Erythroblast (primary cell): Measurements from ENCODE around the gene STT3A.
"Not testable (repeated sequence)": the region's sequence is repeated elsewhere in the genome, so short reads cannot be mapped to it uniquely, and the experiment has no call there.

Source experiments
- DNase-seq, 2 experiments: peaks; one replicate each; lab custom pipeline; 2025; lab: John Stamatoyannopoulos, UW
- GATA1 ChIP-seq: IDR thresholded peaks from 2 replicates; pipeline ENCODE4 v1.6.1; 2011; ENCODE audit warnings: low read depth, mild to moderate bottlenecking, control low read depth, low read length, moderate library complexity
- POLR2A ChIP-seq: IDR thresholded peaks from 2 replicates; pipeline ENCODE4 v1.6.1; 2011; ENCODE audit warnings: mild to moderate bottlenecking, low read length

The STT3A gene

GRCh38 chr11:125570952-125571351, 21.7 kb upstream of the STT3A start:
- TF ChIP-seq GATA1 (no peak), POLR2A (no peak)
- no peak for DNase-seq

- no peak for DNase-seq
Measured at GRCh38 chr11:125572916-125573315, 19.7 kb upstream of the STT3A start.

GRCh38 chr11:125577181-125577580, 15.5 kb upstream of the STT3A start:
- not testable (repeated sequence) for DNase-seq

More at GRCh38 chr11:125572916-125573315, 19.7 kb upstream of the STT3A start:
- no peak for TF ChIP-seq GATA1
- no peak for TF ChIP-seq POLR2A

GRCh38 chr11:125578783-125579182, 13.9 kb upstream of the STT3A start:
- TF ChIP-seq POLR2A: no peak
- no peak for TF ChIP-seq GATA1
- DNase-seq: no peak

GRCh38 chr11:125579811-125580210, 12.8 kb upstream of the STT3A start:
- TF ChIP-seq POLR2A: no peak
- TF ChIP-seq GATA1: no peak
- no peak for DNase-seq

- no peak for TF ChIP-seq POLR2A
- TF ChIP-seq GATA1: no peak
Measured at GRCh38 chr11:125583496-125583895, 9.2 kb upstream of the STT3A start.

GRCh38 chr11:125585487-125585886, 7.2 kb upstream of the STT3A start:
- peak in 1 of 2 experiments; percentile 8 for DNase-seq
- TF ChIP-seq GATA1 (no peak), POLR2A (no peak)

More at GRCh38 chr11:125583496-125583895, 9.2 kb upstream of the STT3A start:
- DNase-seq: no peak

- no peak for TF ChIP-seq POLR2A
- no peak for TF ChIP-seq GATA1
- DNase-seq: no peak
Measured at GRCh38 chr11:125586623-125587022, 6.0 kb upstream of the STT3A start.

GRCh38 chr11:125587480-125587879, 5.2 kb upstream of the STT3A start:
- DNase-seq: no peak
- no peak for TF ChIP-seq POLR2A
- no peak for TF ChIP-seq GATA1

GRCh38 chr11:125588505-125588904, 4.1 kb upstream of the STT3A start:
- no peak for DNase-seq
- TF ChIP-seq POLR2A (no peak), GATA1 (no peak)

GRCh38 chr11:125591649-125592304, 875 bp upstream of the STT3A start:
- DNase-seq: peak in 1 of 2 experiments; percentile 76
- TF ChIP-seq POLR2A (no peak), GATA1 (no peak)

GRCh38 chr11:125593114-125593820, 615 bp downstream of the STT3A start:
- DNase-seq: peak; percentile 83 to 86
- TF ChIP-seq GATA1: no peak
- no peak for TF ChIP-seq POLR2A

GRCh38 chr11:125594958-125595357, 2.3 kb downstream of the STT3A start:
- DNase-seq: no peak

GRCh38 chr11:125600663-125601062, 8.0 kb downstream of the STT3A start:
- no peak for TF ChIP-seq GATA1
- no peak for TF ChIP-seq POLR2A
- DNase-seq: no peak

More at GRCh38 chr11:125594958-125595357, 2.3 kb downstream of the STT3A start:
- TF ChIP-seq POLR2A (no peak), GATA1 (no peak)

- no peak for DNase-seq
- TF ChIP-seq GATA1: no peak
Measured at GRCh38 chr11:125603207-125603606, 10.6 kb downstream of the STT3A start.
